GM21717 (cell line): Measurements from ENCODE around the gene DAP.
"Not testable (repeated sequence)": the region's sequence is repeated elsewhere in the genome, so short reads cannot be mapped to it uniquely, and the experiment has no call there.

ENCODE experiments used
- ATAC-seq: cut with Tn5 transposase; IDR thresholded peaks from one replicate; pipeline ENCODE4 v1.9.1; 2021; ENCODE audit warnings: mild to moderate bottlenecking, moderate library complexity; ENCODE audit not compliant: unreplicated experiment

Gene DAP

DNA sequence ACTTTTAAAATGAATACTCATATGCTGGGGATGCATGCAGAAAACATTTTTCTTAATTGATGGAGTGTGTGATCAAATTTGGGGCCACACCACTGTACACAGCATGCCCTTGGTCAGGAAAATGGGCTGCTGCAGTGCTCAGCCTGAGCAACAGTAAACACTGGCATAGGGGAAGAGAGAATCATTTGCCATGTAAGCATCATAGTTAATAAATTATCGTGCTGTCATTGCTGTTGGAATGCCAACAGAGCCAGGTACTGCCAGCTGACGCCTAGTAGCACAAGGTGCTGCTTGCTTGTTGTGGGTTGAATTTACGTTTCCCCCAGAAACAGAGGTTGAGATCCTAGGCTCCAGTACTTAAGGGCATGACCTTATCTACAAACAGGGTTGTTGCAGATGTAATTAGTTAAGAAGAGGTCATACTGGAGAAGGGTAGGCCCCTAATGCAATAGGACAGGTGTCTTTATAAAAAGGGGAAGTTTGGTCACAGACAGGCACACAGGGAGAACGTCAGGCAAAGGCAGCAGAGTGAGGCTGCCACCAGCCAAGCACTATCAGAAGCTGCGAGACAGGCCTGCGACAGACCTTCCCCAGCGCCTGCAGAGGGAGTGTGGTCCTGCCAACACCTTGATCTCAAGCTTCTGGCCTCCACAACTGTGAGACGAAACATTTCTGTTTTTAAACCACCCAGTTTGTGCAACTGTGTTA lies 25.3 kb downstream of the DAP start:
- ATAC-seq: peak; percentile 71

DNA sequence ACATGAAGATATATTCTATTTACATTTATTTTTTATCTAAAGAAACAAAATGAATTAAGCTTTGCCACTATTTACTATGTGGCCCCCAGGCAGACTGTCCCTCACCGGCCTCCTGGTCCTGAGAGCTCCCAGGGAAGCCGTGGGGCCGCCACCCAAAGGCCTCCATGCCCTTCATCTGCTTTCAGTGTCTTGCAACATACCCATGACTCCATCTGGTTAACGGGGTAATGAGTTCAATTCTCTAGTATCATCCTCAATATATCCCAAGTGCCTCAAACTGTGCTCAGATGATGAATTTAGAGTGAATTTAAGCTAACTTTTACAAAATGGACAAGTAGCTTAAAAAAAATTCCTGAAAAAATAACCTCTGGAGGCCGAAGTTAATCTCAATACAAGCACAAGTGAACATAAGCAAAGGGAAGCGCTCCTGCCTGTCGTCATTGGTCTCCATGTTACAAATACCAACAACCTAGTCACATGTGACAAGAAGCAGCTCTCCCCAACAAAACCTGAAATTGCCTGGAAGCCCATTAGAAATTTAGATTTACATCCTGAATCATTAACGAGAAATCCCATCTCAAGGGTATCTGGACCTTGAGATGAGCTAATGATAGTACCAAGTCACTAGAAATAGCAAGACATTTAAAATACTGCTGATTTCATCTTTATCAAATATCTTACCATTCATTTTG lies 26.1 kb downstream of the DAP start:
- no peak for ATAC-seq

DNA sequence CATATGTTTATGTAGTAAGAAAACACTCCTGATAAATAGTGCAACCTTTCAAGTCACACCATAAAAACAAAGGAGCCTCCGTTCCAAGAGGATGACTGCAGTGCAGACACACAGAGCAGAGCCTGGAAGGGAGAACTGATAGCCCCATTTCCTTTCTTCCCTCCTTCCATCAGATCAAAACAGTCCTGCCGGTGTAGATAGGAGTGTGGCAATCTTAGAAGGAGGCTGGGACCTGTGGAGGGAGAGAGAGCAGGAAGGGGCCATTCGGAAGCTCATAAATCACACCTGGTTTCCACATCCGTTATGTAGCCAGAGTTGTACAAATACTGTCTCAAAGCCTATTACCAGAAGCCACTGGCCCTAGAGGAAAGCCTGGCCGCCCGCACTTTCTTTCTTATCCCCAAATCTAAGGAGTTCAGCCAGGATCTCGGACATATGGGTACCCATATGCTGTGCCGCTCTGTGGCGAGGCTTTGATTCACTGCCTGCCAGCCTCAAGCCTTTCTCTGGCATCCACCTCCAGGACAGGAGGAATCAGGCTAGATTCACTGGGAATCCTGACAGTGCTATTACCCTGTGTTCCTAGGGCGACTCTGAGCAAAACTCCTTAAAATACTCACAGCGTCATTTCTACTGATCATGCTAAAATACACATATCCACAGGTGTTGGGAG lies 26.9 kb downstream of the DAP start:
- ATAC-seq: no peak

DNA sequence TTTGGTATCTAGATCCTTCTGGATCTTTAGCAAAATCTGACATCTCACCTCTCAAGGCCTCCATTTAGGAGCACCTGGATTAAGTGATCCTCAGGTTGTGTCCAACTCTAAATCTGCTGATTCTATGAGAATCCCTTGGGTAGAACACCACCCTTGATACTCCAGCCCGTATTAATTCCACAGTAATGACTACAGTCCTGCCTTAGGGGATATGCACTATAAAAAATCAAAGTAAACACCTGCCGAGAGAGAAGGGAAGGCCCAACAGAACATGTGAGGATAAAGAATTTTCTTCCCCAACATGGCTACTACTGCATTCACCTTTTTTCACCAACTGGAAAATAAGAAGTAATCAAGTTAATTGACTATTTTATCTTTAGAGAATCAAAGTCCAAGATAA lies 27.6 kb downstream of the DAP start:
- no peak for ATAC-seq

DNA sequence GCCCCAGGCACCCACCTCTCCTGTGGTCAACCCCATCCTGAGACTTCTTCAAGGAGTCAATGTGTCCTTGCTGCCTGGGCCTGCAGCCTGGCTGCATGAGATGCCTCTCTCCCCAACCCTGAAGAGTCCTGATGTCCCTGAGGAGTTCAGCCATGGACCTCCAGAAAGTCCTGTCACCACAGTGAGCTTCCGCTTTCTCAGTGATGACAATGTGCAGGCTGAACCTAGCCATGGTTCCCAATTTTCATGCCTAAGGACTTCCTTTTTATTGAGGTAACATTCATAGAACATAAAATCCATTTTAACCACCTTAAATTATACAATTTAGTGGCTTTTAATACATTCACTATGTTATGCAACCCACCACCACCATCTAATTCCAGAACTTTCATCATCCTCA lies 29.1 kb downstream of the DAP start:
- no peak for ATAC-seq

DNA sequence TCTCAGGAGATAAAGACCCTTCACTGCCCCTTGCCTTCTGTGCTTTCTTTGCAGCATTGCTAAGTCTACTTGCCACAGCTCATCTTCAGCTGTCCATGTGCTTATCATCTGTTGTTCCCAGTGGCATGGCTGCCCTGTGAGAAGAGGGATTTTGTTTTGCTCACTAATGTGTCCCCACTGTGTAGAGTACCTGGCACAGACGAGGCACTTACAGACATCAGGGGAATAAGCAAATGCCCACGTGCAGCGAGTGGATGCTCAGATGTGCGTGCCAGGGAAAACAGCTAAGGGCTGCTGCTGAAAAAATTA lies 31.0 kb downstream of the DAP start:
- ATAC-seq: no peak

DNA sequence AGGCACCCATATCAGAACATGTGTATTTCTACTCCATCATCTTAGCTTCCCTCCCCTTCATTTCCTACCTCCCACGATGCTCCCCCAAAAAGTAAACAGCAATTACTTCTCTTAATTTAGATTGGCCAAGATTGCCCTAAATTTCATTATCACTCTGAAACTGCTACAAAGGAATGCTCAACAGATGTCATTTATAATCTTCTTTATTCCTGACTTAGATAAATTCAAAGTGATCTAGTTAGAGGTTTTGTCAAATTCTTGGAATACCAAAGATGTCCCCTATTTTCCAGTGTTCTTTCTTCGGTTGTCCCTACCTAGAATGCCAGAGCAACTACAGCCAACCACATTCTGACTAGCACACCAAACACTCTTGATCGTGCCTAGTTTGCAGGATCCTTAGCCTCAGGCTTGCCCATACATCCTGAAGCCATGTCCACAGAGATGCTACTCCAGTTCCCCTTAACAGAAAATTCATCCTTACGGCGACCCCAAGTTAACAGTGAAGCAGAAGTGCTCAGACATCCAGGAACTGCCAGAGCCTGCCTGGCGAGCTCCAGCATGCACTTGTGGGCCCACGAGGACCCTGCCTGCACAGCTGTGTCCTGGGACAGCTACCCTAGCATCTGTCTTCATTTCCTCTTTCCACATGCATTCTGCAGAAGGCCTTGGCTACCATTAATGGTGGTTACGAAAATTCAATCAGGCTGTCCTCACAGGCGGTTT lies 31.6 kb downstream of the DAP start:
- ATAC-seq: no peak

DNA sequence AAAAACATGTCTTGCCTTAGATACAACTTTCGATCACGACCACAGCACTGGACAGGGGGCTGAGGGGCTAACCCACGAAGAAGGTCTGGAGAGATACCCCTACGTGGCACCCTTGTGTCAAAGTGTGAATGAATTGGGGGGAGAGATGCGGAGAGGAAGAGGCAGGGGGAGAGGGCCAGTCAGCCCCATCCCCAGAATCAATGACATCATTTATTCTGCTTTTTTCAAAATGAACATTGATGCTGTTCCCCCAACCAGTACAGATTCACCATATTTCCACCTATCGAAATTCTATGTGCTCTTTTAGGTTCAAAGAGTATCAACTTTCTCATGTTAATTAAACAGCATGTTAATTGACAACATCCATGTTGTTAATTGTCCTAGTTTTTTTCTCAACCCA lies 32.4 kb downstream of the DAP start:
- no peak for ATAC-seq

DNA sequence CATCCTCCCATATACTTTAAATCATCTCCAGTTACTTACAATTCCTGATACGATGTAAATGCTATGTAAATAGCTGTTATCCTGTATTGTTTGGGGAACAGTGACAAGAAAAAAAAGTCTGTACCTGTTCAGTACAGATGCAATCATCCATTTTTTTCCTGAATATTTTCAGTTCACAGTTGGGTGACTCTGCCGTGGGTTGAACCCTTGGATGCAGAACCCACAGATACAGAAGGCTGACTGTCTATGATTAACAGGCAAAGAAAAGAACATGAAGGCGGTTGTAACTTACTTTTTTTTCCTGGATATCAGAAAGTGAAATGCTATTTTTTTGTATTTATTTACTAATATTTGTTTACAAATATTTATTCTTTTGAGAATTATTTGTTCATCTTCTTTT lies 33.2 kb downstream of the DAP start:
- no peak for ATAC-seq

DNA sequence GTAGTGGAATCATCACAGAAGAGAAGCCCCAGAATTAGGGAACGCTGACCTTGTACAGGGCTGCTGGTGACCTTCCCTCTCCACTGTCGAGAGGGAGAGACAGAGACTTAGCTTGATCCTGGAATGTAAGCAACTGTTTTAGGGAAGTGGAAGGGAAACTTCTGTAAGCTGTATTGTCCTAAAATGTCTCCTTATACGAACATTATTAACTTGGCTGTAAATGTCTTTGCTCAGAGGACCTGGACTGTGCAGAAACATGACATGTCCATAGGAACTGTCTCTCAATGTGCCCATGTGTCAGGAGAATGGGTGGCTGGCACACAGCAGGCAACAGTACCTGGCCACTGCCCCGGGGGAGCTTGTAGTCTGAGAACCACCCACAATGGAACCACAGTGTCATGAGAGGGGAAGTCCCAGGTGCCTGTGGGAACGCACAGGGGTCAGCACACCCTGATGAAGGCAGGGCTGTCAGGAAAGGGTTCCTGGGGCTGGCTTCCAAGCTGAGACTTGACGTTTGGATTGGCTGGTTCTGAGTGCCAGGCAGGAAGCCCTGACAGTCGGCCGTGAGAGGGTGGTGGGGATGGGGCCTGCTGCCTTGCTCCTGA lies 34.0 kb downstream of the DAP start:
- peak; percentile 86 for ATAC-seq

DNA sequence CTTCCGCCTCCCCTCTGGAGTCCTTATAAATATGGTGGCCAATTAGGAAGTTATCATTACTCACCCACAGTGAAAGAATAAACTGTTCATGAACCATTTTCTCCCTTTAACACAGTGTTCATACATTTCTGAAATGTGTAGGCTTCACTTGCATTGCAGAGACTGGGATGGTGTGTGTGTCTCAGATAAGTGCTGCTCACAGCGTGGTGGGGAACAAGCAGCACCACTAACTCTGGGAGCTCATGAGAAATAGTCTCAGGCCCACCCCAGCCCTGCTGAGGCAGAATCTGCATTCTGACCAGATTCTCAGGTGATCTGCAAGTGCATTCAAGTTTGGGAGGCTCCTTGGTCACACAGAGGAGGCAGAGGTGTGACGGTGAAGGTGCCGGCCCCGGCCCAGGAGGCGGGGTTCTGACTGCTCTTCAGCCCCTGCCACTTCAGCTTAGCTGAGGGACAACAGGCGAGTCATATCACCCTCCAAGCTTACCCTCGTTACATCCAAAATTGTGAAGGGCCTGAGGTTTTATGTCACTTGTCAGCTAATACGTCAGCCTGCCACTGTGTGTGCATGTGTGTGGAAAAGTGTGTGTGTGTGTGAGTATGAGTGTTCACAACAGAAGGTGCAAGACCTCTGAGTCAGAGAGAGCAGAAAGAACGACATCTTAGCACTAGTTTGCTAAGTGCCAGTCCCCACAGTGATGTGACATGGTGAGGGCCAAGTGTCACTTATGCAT lies 34.7 kb downstream of the DAP start:
- ATAC-seq: peak; percentile 12

DNA sequence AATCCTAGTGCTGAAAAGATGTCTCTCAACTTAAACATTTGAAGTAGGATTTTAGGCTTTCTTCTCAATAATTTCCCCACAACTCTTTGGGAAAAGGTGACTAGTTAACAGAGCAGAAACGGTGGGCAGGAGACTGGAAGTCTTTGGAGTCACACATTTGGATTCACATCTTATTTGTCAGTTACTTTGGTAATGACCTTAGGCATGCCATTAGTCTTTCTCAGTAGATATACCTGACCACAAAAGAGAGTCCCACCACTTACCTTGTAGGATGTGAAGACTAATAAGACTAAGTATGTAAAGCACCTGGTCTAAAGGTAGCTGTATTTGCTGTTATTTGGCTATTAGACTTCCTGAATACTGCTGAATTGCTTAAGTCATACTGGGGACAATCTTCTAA lies 35.4 kb downstream of the DAP start:
- no peak for ATAC-seq

DNA sequence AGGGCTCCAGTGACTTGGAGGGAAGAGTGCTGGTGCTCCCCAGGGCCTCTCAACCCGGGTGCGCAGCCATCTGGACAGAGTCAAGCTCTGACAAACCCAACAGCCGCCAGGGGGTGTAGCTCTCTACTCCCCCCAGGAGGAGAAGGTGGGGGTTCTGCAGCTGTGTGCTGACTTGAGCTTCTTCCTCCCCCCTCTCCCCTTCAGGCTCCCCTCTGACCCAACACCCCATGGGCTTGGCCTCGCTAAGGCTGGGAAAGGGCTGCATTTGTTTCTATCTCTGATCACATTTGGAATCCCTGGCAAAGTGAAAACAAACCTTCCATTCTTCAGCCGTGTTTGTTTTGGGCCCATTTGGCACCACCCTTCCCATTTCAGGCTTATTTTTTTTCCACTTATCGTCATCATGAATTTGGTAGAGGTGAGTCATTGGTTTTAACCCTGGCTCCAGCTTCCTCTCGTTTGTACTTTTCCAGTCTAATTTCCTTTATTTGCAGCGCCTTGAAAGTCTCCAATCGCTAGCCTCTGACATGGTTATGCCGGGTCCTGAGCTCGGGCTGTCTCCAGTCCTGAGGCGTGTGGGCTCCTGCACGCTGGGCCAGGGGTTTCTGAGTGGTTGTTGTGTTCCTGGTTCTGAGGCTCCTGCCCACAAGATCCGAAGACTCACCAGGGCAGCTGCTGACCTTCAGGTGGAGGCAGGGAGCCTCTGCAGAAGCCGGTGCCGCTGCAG lies 36.1 kb downstream of the DAP start:
- no peak for ATAC-seq

DNA sequence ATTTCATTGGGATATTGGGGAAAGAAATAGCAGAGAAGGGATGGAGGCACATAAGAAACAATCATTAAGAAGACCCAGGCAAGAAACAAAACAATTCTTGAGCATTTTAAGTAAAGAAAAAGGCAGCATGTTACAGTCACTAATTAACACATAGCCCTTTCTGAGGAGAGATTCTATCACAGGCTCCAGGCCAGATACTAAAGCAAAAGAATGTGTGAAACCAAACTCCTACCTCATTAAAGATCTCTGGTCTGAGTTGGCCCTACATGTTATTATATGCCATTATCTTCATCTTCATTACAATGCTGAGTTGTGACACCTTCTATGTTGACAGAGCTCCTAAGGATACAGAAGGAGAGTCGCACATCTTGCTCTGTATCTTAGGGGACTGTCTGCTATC lies 37.5 kb downstream of the DAP start:
- no peak for ATAC-seq

DNA sequence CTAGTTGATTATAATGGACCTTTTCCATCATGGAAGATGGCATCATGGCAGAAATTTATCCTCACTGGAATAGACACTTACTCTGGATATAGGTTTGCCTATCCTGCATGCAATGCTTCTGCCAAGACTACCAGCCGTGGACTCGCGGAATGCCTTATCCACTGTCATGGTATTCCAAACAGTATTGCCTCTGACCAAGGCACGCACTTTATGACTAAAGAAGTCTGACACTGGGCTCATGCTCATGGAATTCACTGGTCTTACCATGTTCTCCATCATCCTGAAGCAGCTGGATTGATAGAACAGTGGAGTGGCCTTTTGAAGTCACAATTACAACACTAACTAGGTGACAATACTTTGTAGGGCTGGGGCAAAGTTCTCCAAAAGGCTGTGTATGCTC lies 40.3 kb downstream of the DAP start:
- ATAC-seq: not testable (repeated sequence)

DNA sequence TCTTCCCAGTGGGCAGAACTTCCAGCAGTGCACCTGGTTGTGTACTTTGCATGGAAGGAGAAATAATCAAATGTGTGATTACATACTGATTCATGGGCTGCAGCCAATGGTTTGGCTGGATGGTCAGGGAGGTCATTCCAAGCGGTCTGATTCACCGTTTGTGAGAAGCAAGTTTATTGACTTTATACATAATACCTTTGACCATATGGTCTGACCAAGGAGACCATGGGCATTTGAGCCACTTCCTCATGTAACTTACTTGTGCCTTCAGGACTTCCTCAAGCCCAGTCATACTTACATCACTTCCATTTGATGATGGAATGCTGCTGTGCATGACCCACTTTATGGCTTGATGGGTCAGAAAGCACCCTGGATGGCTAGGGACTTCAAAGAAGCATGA lies 41.1 kb downstream of the DAP start:
- no peak for ATAC-seq

DNA sequence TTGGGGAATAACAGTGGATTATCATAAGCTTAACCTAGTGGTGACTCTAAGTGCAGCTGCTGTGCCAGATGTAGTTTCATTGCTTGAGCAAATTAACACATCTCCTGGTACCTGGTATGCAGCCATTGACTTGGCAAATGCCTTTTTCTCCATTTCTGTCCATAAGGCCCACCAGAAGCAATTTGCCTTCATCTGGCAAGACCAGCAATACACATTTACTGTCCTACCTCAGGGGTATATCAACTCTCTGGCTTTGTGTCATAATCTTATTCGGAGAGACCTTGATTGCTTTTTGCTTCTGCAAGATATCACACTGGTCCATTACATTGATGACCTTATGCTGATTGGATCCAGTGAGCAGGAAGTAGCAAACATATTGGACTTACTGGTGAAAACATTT lies 42.4 kb downstream of the DAP start:
- not testable (repeated sequence) for ATAC-seq

DNA sequence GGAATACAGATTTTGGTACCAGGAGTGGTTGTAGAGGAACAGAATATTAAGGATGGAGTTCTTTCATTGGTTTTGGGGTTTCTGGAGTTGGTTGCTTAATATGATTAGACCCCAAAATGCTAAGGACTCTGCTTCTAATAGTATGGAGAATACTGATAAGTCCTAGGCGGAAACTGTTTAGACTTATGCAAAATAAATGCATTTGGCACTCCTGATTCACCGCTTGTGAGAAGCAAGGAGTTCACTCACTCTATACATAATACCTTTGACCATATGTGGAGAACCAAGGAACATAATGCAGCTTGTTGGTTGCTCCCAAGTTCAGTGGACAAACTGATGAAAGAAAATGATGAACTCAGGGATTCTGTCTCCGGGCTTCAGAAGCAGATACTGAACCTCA lies 44.2 kb downstream of the DAP start:
- not testable (repeated sequence) for ATAC-seq

DNA sequence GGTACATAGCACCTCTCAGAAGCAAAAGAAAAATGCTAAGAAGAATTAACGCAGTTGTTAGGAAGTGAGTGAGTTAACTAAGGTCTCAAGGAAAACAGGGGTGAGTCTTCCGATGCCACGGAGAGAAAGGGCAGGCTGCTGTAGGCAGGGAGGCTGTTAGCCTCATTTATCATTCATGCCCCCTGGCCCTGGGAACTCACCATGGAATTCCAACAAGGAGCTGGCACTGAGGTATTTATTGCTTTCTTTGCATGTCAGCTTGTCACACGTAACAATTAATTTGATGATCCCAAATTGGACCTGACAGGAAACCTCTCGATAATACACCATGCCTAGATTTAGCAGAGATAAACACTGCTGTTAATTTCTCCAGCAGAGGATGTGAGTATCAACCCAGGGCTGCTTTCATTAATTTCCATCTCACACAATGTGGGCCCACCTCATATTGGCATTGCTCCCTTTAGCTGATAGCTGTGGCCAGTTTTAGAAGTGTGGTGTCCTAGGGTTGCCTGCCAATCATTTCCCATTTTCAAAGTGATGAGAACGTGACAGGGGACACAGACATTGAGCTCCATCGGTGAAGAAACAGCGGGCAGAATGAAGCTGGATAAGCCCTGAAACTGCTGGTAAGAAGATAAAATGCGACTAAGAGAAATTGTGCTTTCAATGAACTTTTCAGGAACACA lies 45.3 kb downstream of the DAP start:
- ATAC-seq: no peak
